IPS-18c (cell line): ENCODE data around the gene ERICH6B.

ENCODE experiments used
- H3K4me3 ChIP-seq: 2 replicates; pipeline ENCODE4 v1.7.0; 2013; ENCODE audit warnings: low read depth, mild to moderate bottlenecking, low read length, moderate library complexity; ENCODE audit not compliant: insufficient read depth
- H3K9me3 ChIP-seq: one replicate; pipeline ENCODE4 v1.6.1; 2013; ENCODE audit warnings: mild to moderate bottlenecking, low read length, moderate library complexity; ENCODE audit not compliant: control insufficient read depth, insufficient read depth

ERICH6B gene

GRCh38 chr13:45607931-45608330, 7.6 kb downstream of the ERICH6B start:
- no peaks in the 10 kb centered on the region for H3K9me3 ChIP-seq
- H3K4me3 ChIP-seq = no peak overlapping the region

- no peaks in the 10 kb centered on the region for H3K9me3 ChIP-seq
- H3K4me3 ChIP-seq = no peak overlapping the region
Observed at GRCh38 chr13:45604892-45605291, 10.6 kb downstream of the ERICH6B start.

GRCh38 chr13:45603338-45603737, 12.2 kb downstream of the ERICH6B start:
- Histone ChIP-seq H3K9me3 (no peaks in the 10 kb centered on the region), H3K4me3 (no peak overlapping the region)

- Histone ChIP-seq H3K9me3 (no peaks in the 10 kb centered on the region), H3K4me3 (no peak overlapping the region)
Observed at GRCh38 chr13:45602183-45603170, 13.1 kb downstream of the ERICH6B start.

- Histone ChIP-seq H3K4me3 (no peak overlapping the region), H3K9me3 (no peaks in the 10 kb centered on the region)
Observed at GRCh38 chr13:45601680-45602079, 13.9 kb downstream of the ERICH6B start.

GRCh38 chr13:45598597-45598996, 16.9 kb downstream of the ERICH6B start:
- Histone ChIP-seq H3K4me3 (no peak overlapping the region), H3K9me3 (no peaks in the 10 kb centered on the region)

- no peak overlapping the region for H3K4me3 ChIP-seq
- H3K9me3 ChIP-seq = no peaks in the 10 kb centered on the region
Observed at GRCh38 chr13:45596800-45597475, 18.6 kb downstream of the ERICH6B start.

GRCh38 chr13:45595965-45596364, 19.6 kb downstream of the ERICH6B start:
- Histone ChIP-seq H3K9me3 (no peaks in the 10 kb centered on the region), H3K4me3 (no peak overlapping the region)

GRCh38 chr13:45594764-45595163, 20.8 kb downstream of the ERICH6B start:
- Histone ChIP-seq H3K9me3 (no peaks in the 10 kb centered on the region), H3K4me3 (no peak overlapping the region)

GRCh38 chr13:45594227-45594626, 21.3 kb downstream of the ERICH6B start:
- no peak overlapping the region for H3K4me3 ChIP-seq
- no peaks in the 10 kb centered on the region for H3K9me3 ChIP-seq

- no peaks in the 10 kb centered on the region for H3K9me3 ChIP-seq
- H3K4me3 ChIP-seq = no peak overlapping the region
Observed at GRCh38 chr13:45592758-45593157, 22.8 kb downstream of the ERICH6B start.

- no peak overlapping the region for H3K4me3 ChIP-seq
- no peaks in the 10 kb centered on the region for H3K9me3 ChIP-seq
Observed at GRCh38 chr13:45590066-45590465, 25.5 kb downstream of the ERICH6B start.

GRCh38 chr13:45587897-45588296, 27.6 kb downstream of the ERICH6B start:
- H3K4me3 ChIP-seq = no peak overlapping the region

GRCh38 chr13:45584816-45585215, 30.7 kb downstream of the ERICH6B start:
- Histone ChIP-seq H3K9me3 (no peaks in the 10 kb centered on the region), H3K4me3 (no peak overlapping the region)

More at GRCh38 chr13:45587897-45588296, 27.6 kb downstream of the ERICH6B start:
- H3K9me3 ChIP-seq = no peaks in the 10 kb centered on the region

- Histone ChIP-seq H3K4me3 (no peak overlapping the region), H3K9me3 (peaks cover 2% of the 10 kb centered on the region)
Observed at GRCh38 chr13:45582408-45583076, 33.0 kb downstream of the ERICH6B start.

GRCh38 chr13:45576466-45576865, 39.1 kb downstream of the ERICH6B start:
- no peak overlapping the region for H3K4me3 ChIP-seq
- H3K9me3 ChIP-seq = peaks cover 2% of the 10 kb centered on the region

- no peak overlapping the region for H3K4me3 ChIP-seq
- peaks cover 2% of the 10 kb centered on the region for H3K9me3 ChIP-seq
Observed at GRCh38 chr13:45575830-45576180, 39.7 kb downstream of the ERICH6B start.
